Muscle of back (tissue), 11 donors: ENCODE results near the gene PRR18. TPM values are rescaled to one million over a fixed set of nuclear protein-coding genes. Genes with fewer than 3 reads are reported as not detected.

Experiments used
- DNase-seq, 3 donors: peaks; one replicate each; pipeline versions ENCODE4 v3.0.0 to v3.0.0-alpha.2; 2013
- polyA plus RNA-seq, 10 donors: library from polyadenylated mRNA; unstranded; fragments of 120-200 nt; gene quantifications; one replicate each; pipeline ENCODE4 v1.2.1, GENCODE V29; 2013; ENCODE audit not compliant: insufficient read length in 10 of 10

PRR18 gene
- polyA plus RNA-seq, 10 donors: 0.38 to 1.0 (median 0.70) TPM

GRCh38 chr6:166306378-166307081 is 1.7 kb downstream of the PRR18 start:
- DNase-seq: no peak

DNA sequence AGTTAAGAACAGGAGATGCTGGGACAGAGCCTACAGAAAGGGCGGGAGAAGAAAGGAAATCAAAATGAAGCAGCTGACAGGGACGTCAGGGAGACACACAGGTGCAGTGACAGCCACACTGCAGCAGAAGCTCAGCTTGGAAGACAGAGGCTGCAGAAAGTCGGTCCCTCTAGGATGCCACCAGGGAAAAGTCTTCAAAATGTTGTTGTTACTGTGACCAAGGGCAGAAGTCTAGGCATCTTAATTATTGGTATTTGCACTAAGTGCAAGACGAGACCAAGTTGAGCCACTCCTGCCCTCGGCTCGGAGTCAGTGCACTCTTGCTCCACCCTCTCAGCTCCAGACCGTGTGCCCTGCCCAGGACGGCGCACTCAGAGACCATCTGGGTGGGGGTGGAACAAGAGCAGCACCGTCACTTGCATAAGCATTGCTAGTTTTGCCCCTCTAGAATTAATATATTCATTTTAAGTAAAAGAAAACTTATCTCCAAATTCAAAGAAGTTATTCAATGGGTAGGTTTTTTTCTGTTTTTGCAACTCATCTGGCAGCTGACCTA is 2.6 kb downstream of the PRR18 start:
- no peak for DNase-seq

GRCh38 chr6:166304106-166304505 is 4.1 kb downstream of the PRR18 start:
- no peak for DNase-seq

GRCh38 chr6:166301611-166302529 is 6.3 kb downstream of the PRR18 start:
- no peak for DNase-seq

GRCh38 chr6:166300357-166300987 is 7.7 kb downstream of the PRR18 start:
- DNase-seq: no peak

DNA sequence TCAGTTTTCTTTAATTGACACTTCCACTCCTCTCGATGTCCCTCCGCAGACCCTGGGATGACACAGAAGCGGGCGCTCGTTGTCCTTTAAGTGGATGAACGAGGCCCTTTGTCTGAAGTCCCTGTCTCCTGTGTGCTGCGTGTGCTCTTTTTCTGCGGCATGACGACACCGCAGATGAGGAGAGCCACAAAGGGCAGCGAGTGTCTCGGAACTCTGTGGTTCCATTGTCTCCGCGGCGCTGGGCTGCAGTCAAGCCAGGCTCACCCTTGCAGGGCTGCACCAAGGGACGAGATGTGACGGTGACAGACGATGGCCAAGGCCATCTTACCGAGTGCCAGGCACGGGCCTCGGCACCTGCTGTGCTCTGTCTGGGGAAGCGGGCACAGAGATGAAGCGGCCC is 10.6 kb downstream of the PRR18 start:
- no peak for DNase-seq

DNA sequence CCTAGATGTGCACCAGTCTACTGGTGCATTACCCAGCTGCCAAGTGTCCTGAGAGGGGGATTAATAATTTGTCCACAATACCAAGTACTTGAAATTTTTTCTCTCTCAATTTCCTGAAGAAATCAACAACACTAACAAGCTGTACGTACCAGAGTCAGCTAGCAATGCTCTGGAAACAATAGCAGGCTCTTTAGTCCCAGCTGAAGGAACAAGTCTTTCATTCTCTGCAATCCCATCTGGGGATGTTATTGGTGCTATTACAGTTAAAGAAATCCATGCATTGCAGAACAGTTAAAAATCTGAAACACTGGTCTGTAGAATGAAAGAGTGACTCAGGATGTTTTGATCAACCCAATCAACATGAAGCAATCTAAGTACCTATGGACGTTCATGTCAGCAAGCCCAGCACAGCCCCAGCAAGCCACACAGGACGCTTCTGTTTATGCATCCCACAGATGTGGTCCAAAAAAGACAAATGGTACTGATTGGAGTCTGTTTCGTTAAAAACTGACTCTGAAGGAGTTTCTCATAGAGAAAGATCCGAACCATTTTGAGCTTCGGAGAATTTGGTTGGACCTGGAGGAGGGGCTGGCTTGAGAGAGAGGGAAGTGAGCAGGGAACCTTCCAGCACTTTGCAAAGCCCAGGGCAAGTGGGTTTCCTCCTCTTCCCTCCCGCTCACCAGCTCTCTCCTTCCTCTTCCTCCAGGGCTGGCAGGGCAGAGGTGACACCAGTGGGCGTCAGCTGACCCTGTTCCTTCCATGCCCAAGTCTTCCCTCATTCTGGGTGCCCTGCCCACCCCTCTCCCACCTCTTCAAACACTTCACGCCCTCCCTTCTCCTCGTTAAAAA is 11.9 kb downstream of the PRR18 start:
- DNase-seq: no peak

GRCh38 chr6:166293731-166294584 is 14.2 kb downstream of the PRR18 start:
- no peak for DNase-seq

DNA sequence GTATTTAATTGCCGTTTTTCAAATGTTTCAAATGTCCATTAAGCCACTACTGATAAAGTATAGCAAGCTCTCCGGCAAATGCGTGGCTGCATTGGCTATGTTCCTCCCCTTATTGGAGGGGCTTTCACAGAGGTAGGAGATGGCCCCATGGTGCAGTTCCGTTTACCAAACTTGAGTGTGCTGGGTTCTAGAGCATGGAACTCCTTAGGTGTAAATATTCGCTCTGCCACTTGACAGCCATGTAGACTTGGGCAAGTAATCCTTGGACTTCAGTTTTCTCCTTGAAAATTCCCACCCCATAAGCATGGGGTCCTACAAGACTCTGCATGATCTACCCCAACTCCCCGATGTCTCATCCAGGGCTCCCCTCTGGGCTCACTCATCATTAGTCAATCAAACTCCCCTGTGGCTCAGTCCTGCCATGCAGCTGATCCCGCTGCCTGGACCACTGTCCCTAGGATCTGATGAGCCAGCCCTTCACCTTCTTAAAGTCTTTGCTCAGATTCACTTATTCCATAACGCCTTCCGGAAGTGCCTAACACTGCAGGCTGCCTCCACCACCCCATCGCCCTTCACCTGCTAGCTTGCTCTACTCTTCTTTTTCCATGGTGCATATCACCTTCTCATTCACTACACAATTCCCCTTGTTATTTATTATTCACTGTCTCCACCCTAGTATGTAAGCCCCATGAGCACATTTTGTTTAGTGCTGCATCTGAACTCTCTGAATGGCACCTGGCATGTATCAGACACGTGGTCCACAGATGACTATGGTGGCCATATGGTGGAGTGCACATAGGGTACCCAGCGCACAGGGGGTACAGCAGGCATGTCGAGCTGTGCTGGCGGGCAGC is 18.8 kb downstream of the PRR18 start:
- no peak for DNase-seq

GRCh38 chr6:166286839-166287271 is 21.3 kb downstream of the PRR18 start:
- peak in 1 of 3 donors; percentile 22 for DNase-seq

GRCh38 chr6:166285233-166285632 is 23.0 kb downstream of the PRR18 start:
- no peak for DNase-seq

- DNase-seq: no peak
Observed at GRCh38 chr6:166284640-166285039, 23.6 kb downstream of the PRR18 start.

DNA sequence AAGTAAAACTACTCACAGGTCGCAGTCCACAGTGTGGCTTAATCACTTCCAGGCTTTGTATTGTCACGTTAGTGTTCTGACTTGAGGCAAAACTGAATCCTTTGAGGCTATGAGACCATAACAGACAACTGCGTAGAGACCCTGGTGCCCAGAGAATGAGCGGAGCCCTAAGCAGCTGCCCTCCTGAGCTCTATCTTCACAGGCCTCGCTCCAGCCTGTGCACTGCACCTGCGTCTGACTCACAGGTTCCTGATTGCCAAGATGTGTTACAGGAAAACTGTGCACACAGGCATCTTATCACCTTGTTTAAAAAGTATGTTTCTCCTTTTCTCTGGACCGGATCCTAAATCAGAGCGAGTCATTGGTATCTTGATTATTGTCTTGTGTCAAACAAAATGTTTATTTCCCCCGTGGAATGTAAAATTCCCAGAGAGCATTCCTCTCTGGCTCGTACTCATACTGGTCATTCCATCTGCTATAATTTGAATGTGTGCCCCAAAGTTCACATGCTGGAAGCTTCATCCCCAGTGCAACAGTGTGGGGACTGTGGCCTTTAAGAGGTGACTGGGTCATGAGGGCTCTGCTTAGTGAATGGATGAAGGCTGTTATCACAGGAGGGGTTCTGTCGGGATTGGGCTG is 25.7 kb downstream of the PRR18 start:
- DNase-seq: no peak

DNA sequence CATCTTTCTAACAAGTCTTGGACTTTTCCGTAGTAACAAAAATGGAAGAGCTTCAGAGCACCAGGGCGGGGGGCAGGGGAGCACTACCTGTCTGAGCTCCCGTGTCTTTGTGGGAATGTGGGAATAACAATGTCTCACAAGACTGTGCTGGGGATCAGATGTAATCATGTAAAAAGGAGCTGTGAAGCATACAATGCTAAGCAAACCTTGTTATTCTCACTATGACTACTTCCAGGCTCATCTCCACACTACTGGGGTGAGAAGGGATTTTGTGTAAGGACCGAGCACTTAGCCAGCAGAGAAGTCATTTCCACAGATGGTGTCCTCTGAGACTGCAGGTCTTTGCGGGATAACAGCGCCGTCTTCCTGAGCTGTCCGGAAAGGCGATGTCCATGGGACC is 27.1 kb downstream of the PRR18 start:
- no peak for DNase-seq

- no peak for DNase-seq
Observed at GRCh38 chr6:166279393-166279679, 28.9 kb downstream of the PRR18 start.

- DNase-seq: no peak
Observed at GRCh38 chr6:166278579-166279392, 29.4 kb downstream of the PRR18 start.

DNA sequence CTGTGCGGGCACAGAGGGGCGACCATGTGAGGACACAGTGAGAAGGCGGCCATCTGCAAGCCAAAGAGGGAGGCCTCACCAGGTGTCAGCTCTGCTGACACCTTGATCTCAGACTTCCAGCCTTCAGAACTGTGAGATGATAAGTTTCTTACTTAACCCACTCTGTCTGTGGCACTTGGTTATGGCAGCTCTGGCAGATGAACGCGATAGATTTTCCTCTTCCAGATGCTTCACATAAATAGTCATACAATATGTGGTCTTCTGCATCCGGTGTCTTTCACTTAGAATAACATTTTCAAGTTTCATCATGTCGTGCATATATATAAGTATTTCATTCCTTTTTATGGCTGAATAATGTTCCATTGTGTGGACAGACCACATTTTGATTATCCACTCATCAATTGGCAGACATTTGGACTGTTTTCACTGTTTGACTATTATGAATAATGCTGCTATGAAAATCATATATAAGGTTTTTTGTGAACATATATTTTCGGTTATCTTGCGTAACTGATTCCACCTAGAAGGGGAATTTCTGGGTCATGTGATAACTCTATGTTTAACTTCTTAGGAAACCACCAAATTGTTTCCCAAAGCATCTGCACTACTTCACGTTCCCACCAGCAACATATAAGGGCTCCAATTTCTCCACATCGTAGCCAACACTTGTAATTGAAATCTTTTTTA is 30.2 kb downstream of the PRR18 start:
- DNase-seq: no peak
